Stimulated activated CD4-positive, alpha-beta T cell treated with anti-CD3 and anti-CD28 coated beads, Interleukin-2, amount 100 ng/mL, for 24 hours (primary cell): Measurements from ENCODE around the gene SLC31A2.

Source experiments
- DNase-seq, 2 donors: peaks; one replicate each; pipeline ENCODE4 v3.0.0-alpha.2; 2020

The SLC31A2 gene

DNA sequence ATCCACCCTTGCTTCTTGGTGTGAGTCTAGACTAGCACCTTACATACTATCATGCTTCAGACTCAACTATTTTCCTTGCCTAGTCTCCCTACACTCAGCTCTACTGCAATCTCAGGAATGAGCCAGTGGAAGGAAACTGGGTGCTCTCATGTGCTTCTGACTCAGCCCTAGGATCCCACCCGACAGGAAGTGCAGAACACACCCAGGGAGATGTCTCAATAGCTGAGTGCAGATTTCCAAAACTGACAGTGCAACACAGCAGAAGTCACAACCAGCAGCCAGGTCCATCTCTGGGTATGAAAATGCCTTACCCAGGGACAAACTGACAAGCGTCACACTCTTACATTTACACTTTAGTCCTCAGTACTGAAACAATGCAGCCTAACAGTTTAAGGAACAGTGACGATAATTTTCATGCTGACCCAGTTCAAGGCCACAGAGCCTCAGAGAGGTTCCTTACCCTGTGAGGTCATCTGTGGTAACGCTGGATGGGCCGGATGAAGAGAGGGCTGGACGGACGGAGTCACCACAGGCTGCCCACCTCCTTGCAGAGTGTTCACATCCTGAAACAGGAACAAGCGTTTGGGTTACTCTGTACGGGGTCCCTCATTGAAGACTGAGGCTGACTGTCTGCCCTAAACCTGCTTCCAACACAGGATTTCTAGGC lies 37.3 kb downstream of the SLC31A2 start:
- DNase-seq, result no peak

DNA sequence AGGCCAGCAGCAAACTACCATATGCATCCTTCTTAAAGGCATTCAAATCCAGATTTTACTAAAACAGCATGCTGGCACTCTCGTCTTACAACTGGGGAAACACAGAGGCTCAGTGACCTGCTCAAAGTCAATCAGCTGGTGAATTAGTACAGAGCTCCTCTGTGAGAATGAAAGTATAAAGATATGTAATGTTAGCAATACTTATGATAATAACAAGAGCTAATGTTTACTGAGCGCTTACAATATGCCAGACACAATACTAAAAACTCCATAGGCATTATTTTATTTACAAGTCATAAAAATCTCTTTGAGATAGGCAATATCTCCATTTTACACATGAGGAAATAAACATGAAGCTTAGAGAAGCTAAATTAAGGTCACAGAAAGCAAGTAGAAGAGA lies 41.6 kb downstream of the SLC31A2 start:
- DNase-seq, result no peak

DNA sequence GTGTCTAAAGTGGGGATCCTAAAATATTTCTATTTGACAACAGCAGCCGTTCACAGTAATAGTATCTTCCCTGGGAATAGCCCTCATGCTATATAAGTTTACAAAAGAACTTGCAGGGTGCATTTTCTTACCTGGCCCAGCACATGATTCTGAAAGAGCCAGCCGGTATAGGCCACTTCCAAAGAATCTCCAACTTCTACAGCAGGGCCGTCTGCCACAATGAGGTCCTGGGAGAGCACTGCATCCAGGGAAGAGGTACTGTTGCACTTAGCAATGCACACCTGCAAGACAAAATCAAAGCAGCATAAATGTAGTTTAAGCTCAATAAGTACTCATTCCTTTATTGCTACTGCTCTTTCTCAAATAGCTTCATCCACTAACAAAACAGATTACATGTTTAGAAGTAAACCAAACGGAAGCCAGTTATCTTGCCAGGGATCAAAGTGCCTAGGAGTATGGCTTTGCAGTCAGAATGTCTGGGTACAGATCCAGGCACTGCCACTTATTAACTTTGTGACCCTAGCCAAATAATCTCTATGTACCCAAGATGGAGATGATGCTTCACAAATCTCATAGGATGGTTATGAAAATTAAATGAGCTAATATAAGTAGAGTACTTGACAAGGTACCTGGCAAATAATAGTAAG lies 49.0 kb downstream of the SLC31A2 start:
- DNase-seq, result no peak

DNA sequence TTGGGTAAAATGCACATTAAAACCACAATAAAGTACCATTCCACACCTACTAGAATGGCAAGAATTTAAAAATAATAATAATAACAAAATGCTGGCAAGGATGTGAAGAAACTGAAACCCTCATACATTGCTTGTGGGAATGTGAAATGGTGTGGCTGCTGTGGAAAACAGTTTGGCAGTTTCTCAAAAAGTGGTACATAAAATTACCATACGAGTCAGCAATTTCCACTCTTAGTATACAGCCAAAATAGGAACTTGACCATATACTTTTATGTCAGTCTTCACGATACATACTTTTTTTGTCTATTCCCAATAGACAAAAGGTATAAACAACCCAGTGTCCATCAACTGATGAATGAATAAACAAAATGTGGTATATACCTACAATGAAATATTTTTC lies 54.6 kb downstream of the SLC31A2 start:
- no peak for DNase-seq

DNA sequence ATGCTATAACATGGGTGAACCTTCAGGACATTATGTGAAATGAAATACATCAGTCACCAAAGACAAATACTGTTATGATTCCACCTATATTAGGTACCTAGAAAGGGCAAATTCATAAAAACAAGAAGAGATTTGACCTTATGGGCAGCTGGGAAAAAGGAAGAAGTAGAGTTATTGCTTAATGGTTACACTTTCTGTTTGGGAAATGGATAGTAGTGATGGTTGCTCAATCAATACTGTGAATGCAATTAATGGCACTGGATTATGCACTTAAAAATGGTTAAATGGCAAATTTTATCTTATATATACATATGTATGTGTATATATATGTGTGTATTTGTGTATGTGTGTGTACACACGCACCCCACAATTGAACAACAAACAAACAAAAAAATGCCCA lies 55.1 kb downstream of the SLC31A2 start:
- no peak for DNase-seq

DNA sequence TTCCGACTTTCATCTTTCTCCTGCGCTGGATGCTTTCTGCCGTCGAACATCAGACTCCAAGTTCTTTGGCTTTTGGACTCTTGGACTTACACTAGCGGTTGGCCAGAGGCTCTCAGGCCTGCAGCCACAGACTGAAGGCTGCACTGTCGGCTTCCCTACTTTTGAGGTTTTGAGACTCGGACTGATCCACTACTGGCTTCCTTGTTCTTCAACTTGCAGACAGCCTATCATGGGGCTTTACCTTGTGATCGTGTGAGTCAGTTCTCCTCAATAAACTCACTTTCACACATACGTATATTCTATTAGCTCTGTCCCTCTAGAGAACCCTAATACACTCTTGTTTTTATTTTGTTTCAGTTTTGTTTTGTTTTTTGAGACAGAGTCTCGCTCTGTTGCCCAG lies 60.0 kb downstream of the SLC31A2 start:
- DNase-seq, result no peak
